GM10266 (cell line): ENCODE data around the gene CAPN11.
"Not testable (repeated sequence)": the region's sequence is repeated elsewhere in the genome, so short reads cannot be mapped to it uniquely, and the experiment has no call there.

ENCODE experiments used
- DNase-seq: peaks from one replicate; pipeline ENCODE4 v3.0.0; 2012; ENCODE audit errors: extremely low spot score
- TF ChIP-seq, protein P1 (sequence below): IDR thresholded peaks from 2 replicates; pipeline ENCODE4 v1.5.1; 2012; ENCODE audit warnings: mild to moderate bottlenecking, low read depth; ENCODE audit not compliant: control insufficient read depth, insufficient read depth; ENCODE audit errors: missing control alignments

CAPN11 gene

DNA sequence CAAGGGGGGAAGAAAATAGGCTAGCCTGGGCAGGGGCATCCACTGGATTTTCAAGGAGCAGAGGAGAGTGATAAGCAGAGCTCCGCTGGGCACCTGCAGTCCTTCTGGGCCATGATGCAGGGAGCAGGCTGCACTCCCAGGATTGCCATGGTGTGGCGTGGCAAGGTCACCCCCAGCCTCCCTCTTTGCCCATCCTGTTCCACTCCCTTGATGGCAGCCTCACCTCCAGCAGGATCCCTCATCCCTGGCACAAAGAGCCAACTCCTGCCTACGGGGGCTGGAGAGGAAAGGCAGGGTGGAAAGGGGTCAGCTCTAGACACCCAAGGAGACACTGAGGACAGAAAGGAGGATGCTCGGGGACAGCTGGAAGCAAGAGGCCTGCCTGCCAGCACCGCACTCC, 35.7 kb downstream of the CAPN11 start:
- peak; percentile 1 for DNase-seq
- TF ChIP-seq, protein P1, sequence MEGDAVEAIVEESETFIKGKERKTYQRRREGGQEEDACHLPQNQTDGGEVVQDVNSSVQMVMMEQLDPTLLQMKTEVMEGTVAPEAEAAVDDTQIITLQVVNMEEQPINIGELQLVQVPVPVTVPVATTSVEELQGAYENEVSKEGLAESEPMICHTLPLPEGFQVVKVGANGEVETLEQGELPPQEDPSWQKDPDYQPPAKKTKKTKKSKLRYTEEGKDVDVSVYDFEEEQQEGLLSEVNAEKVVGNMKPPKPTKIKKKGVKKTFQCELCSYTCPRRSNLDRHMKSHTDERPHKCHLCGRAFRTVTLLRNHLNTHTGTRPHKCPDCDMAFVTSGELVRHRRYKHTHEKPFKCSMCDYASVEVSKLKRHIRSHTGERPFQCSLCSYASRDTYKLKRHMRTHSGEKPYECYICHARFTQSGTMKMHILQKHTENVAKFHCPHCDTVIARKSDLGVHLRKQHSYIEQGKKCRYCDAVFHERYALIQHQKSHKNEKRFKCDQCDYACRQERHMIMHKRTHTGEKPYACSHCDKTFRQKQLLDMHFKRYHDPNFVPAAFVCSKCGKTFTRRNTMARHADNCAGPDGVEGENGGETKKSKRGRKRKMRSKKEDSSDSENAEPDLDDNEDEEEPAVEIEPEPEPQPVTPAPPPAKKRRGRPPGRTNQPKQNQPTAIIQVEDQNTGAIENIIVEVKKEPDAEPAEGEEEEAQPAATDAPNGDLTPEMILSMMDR: no peak

DNA sequence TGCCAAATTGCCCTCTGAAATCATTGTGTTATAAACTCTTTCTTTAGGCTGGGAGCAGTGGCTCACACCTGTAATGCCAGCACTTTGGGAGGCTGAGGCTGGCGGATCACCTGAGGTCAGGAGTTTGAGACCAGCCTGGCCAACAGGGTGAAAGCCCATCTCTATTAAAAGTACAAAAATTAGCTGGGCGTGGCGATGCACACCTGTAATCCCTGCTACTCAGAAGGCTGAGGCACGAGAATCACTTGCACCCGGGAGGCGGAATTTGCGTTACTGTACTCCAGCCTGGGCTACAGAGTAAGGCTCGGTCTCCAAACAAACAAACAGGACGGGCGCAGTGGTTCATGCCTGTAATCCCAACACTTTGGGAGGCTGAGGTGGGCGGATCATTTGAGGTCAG, 37.7 kb downstream of the CAPN11 start:
- not testable (repeated sequence) for DNase-seq

DNA sequence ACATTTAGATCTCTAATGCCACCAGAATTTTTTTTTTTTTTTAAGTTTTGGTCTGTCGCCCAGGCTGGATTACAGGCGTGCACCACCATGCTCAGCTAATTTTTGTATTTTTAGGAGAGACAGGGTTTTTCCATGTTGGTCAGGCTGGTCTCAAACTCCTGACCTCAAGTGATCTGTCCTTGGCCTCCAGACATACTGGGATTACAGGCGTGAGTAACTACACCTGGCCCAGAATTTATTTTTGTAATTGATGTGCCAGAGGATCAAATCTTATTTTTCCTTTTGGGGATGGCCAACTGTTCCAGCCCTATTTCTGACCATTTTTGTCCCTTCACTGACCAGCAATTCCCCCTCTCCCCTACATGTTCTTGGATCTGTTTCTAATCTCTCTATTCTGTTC, 40.1 kb downstream of the CAPN11 start:
- no peak for DNase-seq
- TF ChIP-seq, protein P1: no peak

DNA sequence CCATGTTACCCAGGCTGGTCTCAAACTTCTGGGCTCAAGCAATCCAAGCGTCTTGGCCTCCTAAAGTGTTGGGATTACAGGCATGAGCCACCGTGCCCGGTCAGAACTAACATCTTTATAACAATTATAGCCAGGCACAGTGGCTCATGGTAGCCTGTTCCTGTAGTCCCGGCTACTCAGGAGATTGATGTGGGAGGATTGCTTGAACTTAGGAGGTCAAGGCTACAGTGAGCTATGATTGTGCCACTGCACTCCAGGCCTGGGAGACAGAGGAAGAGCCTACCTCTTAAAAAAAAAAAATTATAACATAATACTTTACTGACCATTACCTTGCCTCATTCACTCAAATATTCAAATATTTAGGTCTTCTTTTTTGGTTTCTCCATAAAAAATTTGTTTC, 41.3 kb downstream of the CAPN11 start:
- no peak for DNase-seq
- TF ChIP-seq, protein P1: no peak

DNA sequence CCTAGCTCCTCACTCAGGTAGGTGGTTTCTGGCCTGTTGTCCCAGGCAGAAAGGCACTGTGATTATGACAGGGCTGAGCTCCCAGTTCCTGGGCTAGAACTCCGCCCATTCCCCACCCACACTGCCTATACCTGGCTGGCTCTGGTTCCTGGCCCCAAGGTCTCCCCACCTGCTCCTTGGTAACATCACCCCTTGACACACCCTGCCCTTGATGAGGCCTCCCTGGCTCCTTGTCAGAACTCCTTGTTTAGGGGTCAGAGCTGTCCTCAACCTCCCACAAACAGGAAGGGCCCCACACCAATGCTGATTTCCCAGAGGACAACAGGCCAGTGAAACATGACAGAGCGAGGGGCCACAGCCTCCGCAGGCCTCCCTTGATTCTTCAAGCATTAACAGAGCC, 42.6 kb downstream of the CAPN11 start:
- no peak for DNase-seq
- TF ChIP-seq, protein P1: no peak

DNA sequence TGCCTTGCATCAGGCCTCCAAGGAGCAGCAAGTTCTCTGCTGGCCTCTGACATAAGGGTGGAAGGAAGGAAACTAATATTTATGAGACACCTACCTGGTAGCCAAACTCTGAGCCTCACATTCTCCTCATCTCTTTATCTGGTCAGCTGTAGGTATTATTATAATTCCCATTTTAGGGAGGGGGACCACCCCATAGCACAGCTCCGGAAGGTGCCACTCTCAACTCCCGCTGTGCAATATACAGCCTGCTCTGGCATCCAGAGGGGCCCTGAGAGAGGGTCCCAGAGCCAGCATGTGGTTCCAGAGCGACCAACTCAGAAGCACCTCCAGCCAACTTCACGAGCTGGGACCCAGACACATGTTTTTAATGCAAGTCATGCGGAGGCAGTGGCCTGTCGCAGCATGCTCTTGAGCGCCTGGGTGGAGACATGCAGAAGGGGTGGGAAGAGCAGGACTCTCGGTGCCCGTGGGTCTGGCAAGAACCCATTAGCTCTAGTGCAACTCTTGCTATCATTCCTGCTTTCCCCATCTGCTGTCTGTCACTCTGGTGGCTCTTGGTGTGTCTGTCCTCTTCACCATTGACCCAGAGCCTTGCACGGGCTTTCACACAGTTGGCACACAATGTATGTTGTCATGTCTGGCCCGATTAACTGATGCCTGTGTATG, 43.2 kb downstream of the CAPN11 start:
- TF ChIP-seq, protein P1: no peak
- no peak for DNase-seq

DNA sequence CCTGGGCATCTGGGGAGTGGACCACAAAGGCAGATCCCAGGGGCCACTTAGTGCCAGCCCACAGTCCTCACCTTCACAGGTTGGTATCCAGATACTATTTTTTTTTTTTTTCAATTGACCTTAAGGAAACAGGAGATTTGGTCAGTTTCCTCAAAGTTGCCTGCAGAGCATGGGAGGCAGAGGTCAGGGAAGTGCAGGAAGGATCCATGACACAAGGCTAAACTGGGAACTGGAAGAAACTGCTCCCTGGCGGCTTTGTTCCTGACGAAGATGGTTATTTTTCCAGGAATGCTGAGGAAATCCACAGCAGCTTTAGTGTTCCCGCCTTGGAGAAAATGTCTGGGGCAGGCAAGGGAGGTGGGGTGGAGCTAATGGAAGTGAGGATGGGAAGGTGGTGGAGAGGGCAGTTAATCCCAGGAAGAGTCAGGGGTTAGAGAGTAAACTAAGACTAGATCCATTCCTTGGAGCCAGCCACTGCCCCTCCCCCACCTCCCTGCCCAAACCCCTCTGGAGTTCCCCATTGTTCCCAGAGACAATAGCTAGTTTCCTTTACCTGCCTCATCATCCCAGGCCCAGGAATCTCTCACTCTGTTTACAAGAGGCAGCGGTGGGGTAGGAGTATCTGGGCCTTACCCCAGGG, 43.8 kb downstream of the CAPN11 start:
- no peak for DNase-seq
- TF ChIP-seq, protein P1: no peak
